Right ventricle myocardium superior (tissue), 1 donor: ENCODE measurements around the gene RAPH1. TPM values are rescaled to one million over a fixed set of nuclear protein-coding genes. Genes with fewer than 3 reads are reported as not detected.
A peak's percentile ranks its signal among the peaks of the same experiment; 100 is the strongest.
"Not testable (repeated sequence)": the region's sequence is repeated elsewhere in the genome, so short reads cannot be mapped to it uniquely, and the experiment has no call there.

Experiments used
- ATAC-seq: fragments of 200-7000 bp; cut with Tn5 transposase; one replicate; pipeline ENCODE4 v1.9.1; 2020; ENCODE audit warnings: mild to moderate bottlenecking; ENCODE audit not compliant: poor library complexity
- DNase-seq: peaks from one replicate; pipeline ENCODE4 v3.0.0-alpha.2; 2020
- intact Hi-C: fragments of 100-400 bp; cut with DNase I; formaldehyde crosslinking; loops from one replicate; pipeline ENCODE4 v1.11.2; 2022
- total RNA-seq: library from RNA; stranded (reverse); fragmentation: NEBNext Ultra II Directional; extraction: Animal tissue kit (Norgen Biotek cat#: 25700); gene quantifications from one replicate; pipeline ENCODE4 v1.2.1, GENCODE V29; 2021
- donor health status: DM: no; HTN: yes; CAD: no; lungs with severe emphysema.

The RAPH1 gene
- total RNA-seq, 1 donor from 2014 or later, result 11.9 TPM

- ATAC-seq, intact Hi-C loops, DNase-seq: not testable (repeated sequence)
Measured at GRCh38 chr2:203503460-203503859, 31.6 kb downstream of the RAPH1 start.

DNA sequence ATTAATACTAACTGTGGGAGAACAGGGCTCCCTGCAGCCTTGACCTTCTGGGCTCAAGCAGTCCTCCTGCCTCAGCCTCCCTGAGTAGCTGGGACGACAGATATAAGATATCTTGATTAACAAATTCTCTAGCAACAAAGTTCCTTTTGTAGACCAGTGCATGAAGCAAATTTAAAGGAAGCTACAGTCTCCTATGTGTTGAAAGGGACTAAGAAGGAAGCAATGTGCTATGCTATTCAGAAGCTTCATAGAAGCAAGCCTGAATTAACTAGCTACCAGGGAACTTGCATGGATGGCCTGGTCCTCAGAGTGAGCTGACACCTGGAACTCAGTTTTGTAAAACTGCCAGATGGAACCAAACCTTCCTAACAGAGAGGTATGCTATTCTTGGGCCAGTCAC is 33.2 kb downstream of the RAPH1 start:
- intact Hi-C loops, result no loop called here
- DNase-seq (no peak), ATAC-seq (peak; percentile 20)

GRCh38 chr2:203500951-203501350 is 34.1 kb downstream of the RAPH1 start:
- ATAC-seq, result peak; percentile 31
- no peak for DNase-seq

DNA sequence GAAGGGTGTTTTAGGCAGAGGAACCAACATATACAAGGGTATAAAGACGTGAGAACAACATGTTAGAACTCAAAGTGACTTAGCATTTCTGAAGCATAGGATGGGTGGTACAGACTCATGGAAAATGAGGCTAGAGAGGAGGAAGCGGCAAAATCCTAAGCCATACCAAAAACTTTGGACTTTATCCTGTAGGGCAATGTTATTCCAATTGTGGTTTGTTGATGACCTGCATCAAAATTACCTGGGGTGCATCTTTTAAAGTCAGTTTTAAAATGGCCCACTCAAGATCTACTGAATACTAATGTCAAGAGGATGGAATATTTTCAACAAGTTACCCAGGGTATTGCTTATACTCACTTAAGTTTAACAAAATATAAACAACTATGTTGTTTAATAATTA is 34.8 kb downstream of the RAPH1 start:
- intact Hi-C loops, result no loop called here
- no peak for ATAC-seq
- no peak for DNase-seq

More at GRCh38 chr2:203500951-203501350, 34.1 kb downstream of the RAPH1 start:
- intact Hi-C loops, result no loop called here

GRCh38 chr2:203498161-203498560 is 36.9 kb downstream of the RAPH1 start:
- ATAC-seq, result peak; percentile 58
- intact Hi-C loops, result no loop called here

DNA sequence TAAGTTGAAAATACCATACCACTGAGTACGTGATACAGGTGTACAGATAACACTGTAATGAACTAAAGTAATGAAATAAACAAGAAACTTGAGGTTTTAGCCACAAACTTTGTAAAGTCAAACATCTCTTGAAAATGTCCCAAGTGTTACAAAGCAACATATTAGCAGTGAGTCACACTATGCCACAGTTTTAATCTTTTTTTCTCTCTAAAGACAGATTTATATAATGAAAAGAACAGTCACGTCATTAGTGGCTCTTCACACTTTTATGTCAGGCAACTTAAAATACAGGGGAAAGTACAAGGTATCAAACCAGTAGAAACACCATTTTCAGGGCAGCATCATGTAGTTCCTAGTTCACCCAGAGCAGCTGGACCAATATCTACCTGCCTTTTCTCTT is 42.1 kb downstream of the RAPH1 start:
- intact Hi-C loops, result no loop called here
- DNase-seq, result no peak
- no peak for ATAC-seq

More at GRCh38 chr2:203498161-203498560, 36.9 kb downstream of the RAPH1 start:
- no peak for DNase-seq

- intact Hi-C loops, result no loop called here
- DNase-seq, result no peak
- no peak for ATAC-seq
Measured at GRCh38 chr2:203490391-203490790, 44.7 kb downstream of the RAPH1 start.

DNA sequence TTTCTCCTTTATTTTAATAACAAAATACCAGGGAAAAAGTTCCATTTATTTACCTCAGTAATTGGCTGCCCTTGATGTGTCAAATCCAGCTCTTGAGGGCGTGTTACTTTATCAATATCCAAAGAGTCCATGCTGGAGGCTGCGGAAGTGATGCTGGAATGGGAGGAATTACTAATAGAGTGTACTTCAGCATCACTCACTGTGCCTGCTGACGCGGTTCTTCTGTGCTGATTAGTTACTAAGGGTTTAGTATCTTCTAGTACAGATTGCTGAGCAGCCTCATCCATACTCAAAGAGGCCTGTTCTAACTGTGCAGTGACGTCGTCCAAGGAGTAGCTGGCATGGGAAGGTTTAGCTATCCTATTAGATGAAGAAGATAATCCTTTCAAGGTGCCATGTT is 45.6 kb downstream of the RAPH1 start:
- intact Hi-C loops, result loop anchor here (10.0 kb wide), 1 partner anchor 415 kb away; no protein-coding TSS in a partner anchor
- DNase-seq (no peak), ATAC-seq (no peak)

DNA sequence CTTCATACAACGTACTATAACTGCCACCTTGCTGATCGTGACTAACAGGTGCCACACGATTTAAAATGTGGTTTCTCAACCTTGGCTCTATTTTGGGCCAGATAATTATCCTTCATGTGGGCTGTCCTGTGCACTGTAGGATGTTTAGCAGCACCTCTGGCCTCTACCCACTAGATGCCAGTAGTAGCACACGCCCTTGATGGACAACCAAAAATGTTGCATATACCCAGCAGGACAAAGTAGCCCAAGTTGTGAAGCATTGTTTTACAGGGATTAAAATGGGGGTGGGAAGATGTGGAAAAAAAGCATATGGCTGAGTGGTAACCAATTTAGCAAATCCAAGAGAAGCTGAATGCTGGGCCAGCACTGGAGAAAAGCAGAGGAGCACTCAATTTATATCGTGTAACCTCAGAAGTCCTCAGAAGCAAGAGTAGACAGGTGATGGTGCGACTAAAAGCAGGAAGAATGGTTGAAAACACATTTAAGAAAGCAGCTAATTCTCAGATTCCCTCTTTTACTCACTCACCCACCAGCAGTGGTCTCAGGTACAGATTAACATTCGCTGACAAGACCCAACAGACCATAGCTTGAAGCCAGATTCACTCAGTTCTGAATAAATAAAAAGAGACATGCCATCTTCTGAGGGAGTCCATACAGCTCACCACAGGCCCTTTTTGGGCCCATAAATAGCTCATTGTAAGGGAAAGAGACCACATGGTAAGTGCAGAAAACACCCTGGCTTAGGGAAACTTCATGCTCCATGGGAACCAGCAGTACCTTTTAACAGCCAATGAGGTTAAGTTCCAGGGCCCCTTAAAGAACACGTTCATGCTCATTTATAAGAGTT is 50.6 kb downstream of the RAPH1 start:
- intact Hi-C loops, result loop anchor here (2.0 to 10.0 kb wide), 3 partner anchors 168 to 420 kb away; no protein-coding TSS in a partner anchor
- ATAC-seq (peak; percentile 96), DNase-seq (no peak)

- no peak for DNase-seq
- intact Hi-C loops, result loop anchor here (5.0 to 10.0 kb wide), 2 partner anchors 172 to 424 kb away; no protein-coding TSS in a partner anchor
- ATAC-seq, result no peak
Measured at GRCh38 chr2:203480623-203481022, 54.5 kb downstream of the RAPH1 start.

GRCh38 chr2:203476881-203477280 is 58.2 kb downstream of the RAPH1 start:
- DNase-seq, result no peak
- intact Hi-C loops, result no loop called here
- ATAC-seq, result no peak

- ATAC-seq (no peak), DNase-seq (no peak)
- intact Hi-C loops, result no loop called here
Measured at GRCh38 chr2:203471323-203471722, 63.8 kb downstream of the RAPH1 start.

DNA sequence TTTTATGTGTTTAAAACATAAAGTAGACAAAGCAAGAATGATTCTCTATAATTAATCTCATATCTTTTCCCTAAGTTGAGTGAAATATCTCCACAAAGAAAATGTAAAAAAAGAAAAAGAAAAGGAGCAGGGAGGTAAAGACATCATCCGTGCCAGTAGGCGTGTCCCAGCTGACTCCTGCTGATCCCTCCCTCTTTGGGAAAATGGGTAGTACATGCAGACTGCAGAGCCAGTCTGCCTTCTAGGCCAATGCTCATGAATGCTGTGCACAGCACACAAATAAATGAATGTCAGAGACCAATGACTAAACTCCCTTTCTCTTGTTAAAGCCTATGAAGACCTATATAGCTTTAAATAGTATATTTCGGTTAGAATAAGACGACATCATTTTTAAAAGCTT is 64.7 kb downstream of the RAPH1 start:
- ATAC-seq, result peak; percentile 48
- intact Hi-C loops, result no loop called here
- DNase-seq, result no peak

DNA sequence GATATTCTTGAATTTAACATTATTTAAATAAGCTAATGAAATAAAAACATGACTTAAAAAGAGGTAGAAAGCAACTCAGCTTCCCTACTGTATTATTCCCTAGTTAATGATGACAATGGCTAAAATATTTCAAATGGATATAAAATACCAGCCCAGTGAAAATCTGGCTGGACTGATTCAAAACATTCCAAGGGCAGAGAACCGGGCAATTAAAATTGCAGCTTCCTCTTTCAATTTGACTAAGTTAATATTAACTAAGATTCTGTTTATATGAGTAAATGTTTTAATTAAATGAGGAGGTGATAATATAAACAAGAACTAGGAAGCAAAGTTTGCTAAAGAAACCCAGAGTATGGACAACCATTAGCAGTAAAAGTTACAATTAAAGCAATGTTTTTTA is 65.6 kb downstream of the RAPH1 start:
- no peak for ATAC-seq
- no peak for DNase-seq
- intact Hi-C loops, result no loop called here

DNA sequence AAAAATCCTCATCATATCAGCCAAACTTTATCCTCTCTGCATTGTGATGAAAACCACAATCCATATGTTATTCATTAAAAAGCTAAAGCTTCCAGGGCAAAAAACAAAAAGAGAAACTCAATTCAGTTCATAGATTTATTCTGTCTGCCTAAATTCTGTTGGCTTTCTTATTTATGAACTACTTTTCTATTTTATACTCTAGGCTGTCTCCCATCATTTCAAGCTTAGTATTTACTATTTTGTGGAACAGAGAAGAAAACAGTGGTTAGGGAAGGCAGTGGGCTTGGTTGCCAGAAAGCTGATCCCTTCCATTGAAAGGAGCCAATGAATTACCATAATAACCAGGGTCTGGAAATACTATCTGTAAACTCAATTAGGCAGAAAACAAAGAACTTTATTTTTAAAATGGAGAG is 71.8 kb downstream of the RAPH1 start:
- intact Hi-C loops, result no loop called here

DNA sequence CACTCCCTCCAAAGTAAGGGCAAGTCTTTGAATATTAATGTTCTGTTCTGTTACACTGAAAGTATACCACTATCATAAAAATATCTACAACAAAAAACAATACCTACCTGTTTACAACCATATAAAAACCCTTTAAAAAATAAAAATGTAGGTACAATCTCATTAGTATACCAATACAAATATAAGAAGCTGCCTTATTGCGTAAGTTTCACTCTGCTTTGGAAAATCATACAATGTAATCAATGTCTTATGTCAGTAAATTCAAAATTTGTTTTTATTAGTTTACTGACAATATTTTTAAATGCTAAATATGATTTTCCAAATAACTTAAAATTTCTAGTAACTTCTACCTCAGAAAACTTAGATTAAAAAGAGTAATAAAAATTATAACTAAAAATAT is 72.8 kb downstream of the RAPH1 start:
- DNase-seq, result no peak
- intact Hi-C loops, result no loop called here
- ATAC-seq, result no peak

More for the DNA sequence above, 71.8 kb downstream of the RAPH1 start:
- DNase-seq (no peak), ATAC-seq (no peak)

DNA sequence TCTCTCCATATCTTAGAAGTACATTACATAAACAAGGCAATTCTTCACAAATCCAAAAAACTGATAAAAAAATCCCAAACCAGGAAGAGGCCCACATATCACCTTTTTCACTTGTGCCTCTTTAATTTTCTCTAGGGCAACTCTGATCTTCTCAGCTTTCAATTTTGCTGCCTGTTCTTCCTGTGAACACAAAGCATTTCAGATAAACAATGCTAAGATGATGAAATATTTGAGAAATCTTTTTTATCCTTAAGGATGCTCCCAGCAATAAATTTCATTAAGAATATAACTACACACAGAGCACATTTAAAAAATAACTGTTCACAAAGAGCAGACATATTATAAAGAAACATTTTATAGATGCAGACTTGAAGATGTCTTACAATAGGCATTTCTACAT is 73.4 kb downstream of the RAPH1 start:
- ATAC-seq, result no peak
- no peak for DNase-seq
- intact Hi-C loops, result no loop called here

DNA sequence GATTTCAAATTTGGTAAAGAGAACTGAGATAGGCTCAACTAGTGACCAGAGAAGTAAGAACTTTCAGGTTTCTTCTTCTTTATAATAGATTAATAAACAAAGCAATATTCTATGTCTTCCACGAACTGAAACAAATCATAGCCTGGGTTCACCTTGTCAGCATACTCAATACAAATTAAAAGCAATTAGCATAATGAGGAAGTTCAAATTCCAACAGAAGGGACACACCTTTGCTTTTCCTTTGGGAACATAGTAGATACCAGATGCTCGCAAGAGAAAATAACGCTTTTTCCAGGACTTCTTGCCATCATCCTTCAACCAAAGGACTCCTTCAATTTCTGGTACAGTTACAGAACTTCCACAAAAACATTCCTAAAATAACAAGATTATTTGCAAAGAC is 79.9 kb downstream of the RAPH1 start:
- no peak for ATAC-seq
- DNase-seq, result no peak
- intact Hi-C loops, result no loop called here

GRCh38 chr2:203453858-203454451 is 81.1 kb downstream of the RAPH1 start:
- DNase-seq (no peak), ATAC-seq (peak; percentile 81)
- intact Hi-C loops, result loop anchor here (5.0 kb wide), 1 partner anchor 227 kb away; no protein-coding TSS in a partner anchor

DNA sequence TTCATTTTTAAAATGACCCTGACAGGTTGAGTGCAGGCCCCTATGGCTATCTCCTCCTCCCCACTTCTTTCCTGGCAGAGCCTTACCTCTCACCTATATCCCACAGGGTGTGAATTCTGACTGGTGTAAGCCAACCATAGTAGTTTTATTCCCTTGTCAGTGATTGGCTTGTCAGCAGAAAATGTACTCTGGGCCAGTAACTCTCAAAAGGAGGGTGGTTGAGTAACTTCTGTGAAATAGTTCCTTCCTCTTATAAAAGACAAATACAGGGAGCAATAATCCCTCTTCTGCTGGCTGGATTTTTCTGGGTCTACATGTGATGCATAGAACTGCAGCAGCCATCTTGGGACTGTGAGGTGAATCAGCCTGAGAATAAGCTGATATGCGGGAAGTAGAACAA is 83.4 kb downstream of the RAPH1 start:
- intact Hi-C loops, result loop anchor here (5.0 kb wide), 1 partner anchor 224 kb away; no protein-coding TSS in a partner anchor
- DNase-seq (no peak), ATAC-seq (peak; percentile 41)
